Activated CD4-positive, alpha-beta T cell treated with anti-CD3 and anti-CD28 coated beads, Interleukin-2, amount 50 U/mL, for 4 hours (primary cell): ENCODE results near the gene CXorf65.

Source experiments
- DNase-seq, 2 experiments: peaks; one replicate each; pipeline ENCODE4 v3.0.0-alpha.2; 2020

The CXorf65 gene

DNA sequence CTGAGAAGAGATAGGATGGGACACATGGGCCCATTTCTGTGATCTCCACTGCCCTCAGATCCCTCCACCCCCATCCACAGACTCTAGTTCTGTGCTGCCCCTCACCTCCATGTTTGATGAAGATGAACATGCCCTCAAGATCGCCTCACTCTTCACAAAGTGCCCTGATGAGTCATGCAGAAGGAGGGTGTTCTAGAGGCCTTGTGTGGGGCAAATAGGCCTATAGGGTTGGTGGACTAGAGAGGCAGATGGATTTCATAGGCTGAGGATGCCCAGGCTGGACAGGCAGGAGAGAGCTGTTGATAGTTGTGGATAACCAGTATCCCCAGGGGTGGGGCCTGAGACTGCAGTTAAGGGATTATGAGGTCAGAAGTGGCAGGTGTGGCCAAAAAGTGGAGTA lies at the start of gene CXorf65:
CXorf65 (minus strand) TSS at position 314 of the 400 bp plus-strand sequence; CDS start at position 130, 184 bp downstream.
- DNase-seq = no peak

GRCh38 chrX:71154641-71155040 lies 48.1 kb upstream of the CXorf65 start:
- no peak for DNase-seq

DNA sequence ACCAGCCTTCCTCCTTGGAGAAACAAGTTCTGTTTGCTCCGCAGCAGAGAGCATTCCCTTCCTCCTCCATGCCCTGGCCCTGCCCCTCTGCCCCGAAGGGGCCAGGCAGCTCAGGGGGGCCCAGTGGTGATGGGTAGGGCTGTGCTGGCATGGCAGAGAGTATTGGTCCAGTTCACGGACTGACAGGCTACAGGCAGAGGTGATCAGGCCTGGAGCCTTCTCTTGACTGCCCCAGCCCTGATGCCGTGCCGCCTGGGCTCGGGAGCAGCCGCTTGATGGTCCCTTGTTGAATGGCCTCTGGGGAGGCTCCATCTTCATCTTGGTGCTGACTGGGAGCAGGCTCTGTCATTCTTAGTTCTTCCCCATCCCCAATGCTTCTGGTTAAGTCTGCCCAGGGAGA lies 47.7 kb upstream of the CXorf65 start:
- DNase-seq = no peak

DNA sequence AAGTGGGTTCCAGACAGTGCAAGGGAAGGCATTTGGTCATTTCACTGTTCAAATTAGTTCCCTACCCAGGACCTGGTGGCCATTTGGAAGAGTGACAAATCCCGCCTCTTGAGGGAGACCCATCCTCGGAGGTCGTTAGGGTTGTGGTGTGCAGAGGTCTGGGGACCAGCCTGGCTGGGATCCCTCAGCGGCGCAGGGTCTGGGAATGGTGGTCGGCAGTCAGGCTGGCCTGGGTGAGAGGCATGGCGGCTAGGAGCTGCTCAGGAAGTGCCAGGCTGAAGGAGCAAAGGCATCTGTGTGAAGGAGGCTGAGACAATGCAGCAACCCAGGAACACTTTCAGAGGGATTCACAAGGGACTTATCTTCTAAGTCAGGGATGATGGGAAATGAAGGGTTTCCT lies 44.8 kb upstream of the CXorf65 start:
- no peak for DNase-seq

DNA sequence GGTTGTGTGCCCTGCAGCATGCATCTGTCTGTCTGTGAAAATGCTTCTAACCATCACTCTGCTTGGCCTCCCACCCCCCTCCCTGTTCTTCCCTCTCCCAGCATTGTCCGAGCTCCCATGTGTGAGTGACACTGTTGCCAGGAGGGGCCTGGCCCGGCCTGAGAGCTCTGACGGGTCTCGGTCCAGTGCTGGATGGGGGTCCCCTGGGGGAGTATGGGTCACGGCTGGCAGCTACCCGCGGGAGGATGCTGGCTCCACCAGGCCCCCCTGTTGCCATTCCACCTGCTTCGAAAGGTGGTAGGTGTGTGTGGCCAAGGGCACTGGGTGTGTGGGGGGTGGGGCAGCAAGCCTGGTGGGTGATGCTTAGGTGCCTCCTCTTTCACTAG lies 41.7 kb upstream of the CXorf65 start:
- no peak for DNase-seq

DNA sequence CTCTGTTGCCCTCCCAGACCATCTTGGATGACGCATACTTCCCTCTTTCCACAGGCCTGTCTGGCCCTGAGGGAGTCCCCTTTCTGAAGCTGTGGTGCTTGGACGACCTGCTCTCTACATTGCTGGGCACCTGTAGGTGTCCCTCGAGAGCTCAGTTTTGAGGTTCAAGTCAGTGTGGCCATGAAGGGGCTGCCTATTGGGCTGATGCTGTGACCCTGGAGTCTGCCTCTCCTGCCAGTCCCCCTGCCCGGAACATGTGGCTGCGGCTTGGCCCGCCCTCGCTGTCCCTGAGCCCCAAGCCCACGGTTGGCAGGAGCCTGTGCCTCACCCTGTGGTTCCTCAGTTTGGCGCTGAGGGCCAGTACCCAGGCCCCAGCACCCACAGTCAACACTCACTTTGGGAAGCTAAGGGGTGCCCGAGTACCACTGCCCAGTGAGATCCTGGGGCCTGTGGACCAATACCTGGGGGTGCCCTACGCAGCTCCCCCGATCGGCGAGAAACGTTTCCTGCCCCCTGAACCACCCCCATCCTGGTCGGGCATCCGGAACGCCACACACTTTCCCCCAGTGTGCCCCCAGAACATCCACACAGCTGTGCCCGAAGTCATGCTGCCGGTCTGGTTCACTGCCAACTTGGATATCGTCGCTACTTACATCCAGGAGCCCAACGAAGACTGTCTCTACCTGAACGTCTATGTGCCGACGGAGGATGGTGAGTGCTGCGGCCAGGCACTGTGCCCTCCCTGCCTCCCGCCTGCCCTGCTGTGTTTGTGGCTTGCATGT lies 41.1 kb upstream of the CXorf65 start:
- no peak for DNase-seq

GRCh38 chrX:71144651-71145050 lies 38.1 kb upstream of the CXorf65 start, which contains the start of gene NLGN3:
Gene NLGN3 (plus strand): TSS chrX:71144841. CDS start chrX:71147750, 2,909 bp downstream.
- DNase-seq = no peak

- DNase-seq = no peak
Observed at GRCh38 chrX:71143508-71143907, 37.0 kb upstream of the CXorf65 start.

DNA sequence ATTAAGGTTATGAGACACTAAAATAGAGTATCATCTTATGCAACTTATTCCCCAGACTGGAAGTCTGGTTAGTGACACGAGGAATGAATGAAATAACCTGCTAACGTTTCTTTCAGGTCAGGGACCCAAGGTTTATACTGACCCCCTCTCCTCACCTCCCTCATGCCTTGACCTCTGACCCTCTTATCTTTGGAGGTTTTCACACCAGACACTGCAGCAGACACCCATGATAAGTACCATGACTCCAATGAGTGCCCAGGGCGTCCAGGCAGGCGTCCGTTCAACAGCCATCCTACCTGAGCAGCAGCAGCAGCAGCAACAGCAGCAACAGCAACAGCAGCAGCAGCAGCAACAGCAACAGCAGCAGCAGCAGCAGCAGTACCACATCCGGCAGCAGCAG lies 33.9 kb upstream of the CXorf65 start:
- DNase-seq = no peak

- DNase-seq = no peak
Observed at GRCh38 chrX:71131510-71131909, 25.0 kb upstream of the CXorf65 start.

- peak; percentile 72 to 73 for DNase-seq
Observed at GRCh38 chrX:71128915-71129765, 22.6 kb upstream of the CXorf65 start.

DNA sequence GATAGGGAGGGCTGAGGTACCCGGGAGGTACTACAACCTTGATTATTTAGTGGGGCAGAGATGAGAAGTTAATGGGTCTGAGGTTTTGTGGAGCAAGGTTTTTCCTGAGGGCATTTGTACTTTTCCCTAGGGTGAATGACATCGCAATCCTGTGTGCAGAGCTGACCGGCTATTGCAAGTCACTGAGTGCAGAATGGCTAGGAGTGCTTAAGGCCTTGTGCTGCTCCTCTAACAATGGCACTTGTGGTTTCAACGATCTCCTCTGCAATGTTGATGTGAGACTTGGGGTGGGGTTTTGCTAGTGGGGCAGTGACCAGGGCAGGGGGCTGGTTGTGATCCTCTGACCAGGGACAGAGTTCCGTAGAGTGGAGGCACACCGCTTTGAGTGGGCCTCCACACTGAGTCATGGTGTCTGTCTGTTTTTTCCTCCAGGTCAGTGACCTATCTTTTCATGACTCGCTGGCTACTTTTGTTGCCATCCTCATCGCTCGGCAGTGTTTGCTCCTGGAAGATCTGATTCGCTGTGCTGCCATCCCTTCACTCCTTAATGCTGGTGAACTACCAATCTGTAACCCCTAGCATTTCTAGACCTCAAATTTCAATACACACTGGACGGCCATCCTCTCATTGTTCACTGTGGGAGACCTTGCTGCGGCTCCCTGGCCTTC lies 21.8 kb upstream of the CXorf65 start:
- DNase-seq = no peak

DNA sequence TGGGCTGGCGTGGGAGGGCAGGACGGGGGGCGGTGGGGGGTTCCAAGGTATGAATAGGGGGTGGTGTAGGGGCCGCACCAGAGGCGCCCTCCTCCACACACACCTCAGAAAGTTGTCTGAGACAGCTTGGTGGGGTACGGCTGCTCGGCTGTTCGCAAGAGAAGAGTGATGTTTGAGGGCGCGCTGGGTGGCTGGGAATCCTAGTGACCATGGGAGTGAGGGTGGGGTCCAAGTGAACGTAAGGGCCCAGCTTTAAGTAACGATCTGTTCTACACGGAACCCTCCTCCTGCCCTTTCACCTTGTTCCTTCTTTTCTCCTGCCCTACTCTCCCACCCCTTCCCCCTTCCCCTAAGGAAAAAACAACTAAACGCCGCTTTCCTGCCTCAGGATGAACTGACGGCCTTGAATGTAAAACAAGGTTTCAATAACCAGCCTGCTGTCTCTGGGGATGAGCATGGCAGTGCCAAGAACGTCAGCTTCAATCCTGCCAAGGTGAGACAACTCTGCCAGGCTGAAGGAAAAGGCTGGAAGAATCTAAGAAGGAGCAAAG lies 12.5 kb upstream of the CXorf65 start:
- DNase-seq = no peak

DNA sequence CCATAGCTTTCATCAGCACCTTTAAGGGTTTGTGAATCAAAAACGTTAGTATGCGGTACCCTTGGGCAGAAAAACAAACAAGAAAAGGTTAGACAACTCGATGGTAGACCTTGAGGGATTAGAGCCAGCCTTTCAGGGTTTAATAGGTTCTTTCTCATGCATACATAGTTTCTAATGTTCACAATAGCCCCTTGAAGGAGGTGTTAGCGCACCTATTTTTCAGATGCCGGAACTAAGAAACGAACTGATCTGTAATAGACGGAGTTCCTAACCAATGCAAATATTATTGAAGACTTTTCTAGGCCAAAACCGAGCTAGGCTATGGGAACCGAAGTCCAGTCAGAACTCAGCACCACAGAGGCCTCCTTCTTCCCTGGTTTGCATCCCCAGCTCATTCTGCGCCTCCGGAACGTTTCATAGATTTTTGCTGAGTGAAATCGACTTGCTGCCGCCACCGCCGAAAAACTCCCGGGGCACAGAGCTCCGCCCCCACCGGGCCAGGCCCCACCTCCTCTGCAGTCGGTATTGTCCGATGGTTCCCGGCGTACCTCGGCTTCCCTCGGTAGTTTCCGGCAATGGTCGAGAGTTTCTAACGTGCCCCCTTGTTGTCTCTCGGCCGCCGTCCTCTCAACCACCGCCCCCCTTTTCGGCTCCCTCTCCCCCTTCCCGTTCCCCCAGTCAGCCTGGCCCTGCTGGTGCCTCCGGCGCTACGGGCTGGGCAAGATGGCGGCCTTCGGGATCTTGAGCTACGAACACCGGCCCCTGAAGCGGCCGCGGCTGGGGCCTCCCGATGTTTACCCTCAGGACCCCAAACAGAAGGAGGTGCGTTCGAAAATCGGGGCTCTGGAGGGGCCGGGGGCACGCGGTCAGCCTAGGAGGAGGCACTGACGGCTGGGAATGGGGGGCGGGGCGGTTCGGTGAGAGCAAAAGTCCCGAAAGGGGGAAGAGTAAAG lies 11.8 kb upstream of the CXorf65 start, which contains the start of gene MED12:
MED12 (plus strand) TSS at position 565 of the 953 bp plus-strand sequence; CDS start at position 724, 159 bp downstream.
- DNase-seq = peak; percentile 65 to 67

- DNase-seq = no peak
Observed at GRCh38 chrX:71117358-71117757, 10.8 kb upstream of the CXorf65 start.

- DNase-seq = peak in 1 of 2 experiments; percentile 14
Observed at GRCh38 chrX:71111921-71112431, 5.4 kb upstream of the CXorf65 start.

GRCh38 chrX:71111141-71111843 lies 4.8 kb upstream of the CXorf65 start, which contains the start of gene IL2RG:
Gene IL2RG (minus strand): TSS chrX:71111577. CDS start chrX:71111539, 38 bp downstream.
- DNase-seq = peak; percentile 62 to 73

DNA sequence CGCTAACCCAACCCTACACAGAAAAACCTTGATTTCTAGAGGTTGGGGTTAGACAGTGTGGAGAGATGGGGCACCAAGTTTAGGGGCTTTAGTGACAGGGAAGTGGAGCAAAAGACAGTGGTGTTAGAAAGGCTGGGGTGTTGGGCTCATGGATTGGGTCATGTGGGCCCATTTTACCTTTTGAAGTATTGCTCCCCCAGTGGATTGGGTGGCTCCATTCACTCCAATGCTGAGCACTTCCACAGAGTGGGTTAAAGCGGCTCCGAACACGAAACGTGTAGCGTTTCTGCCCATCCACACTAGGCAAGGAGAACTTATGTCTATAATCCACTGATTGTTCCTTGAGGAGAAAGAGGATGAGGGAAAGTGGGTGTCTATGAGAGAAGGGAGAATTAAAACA lies 2.5 kb upstream of the CXorf65 start:
- DNase-seq = no peak

GRCh38 chrX:71107762-71108360 lies 1.3 kb upstream of the CXorf65 start:
- no peak for DNase-seq

DNA sequence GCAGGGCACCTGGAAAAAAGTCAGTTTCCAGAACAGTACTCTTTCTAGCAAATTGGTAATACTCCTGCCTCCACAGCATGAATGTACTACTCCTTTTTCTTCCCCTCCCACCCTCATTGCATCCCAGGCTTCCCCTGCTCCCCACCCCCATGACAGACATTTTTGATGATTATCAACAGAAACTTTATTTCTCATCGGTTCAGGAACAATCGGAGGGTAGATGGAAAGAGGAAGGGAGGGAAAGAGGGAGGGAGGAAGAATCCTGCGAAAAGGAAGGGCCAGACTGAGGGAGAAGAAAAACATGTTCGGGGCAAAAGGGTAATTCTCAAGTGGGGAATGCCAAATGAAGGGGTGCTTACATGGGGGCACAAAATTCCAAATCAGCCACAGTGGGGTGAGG lies 705 bp upstream of the CXorf65 start:
- no peak for DNase-seq
